ENCODE results near the gene RAC3.

Gene RAC3

GRCh38 chr17:82050761-82051641 lies 19.5 kb downstream of the RAC3 start:
- Histone ChIP-seq H3K9ac (ENCODE audit: insufficient read length, low read depth) (peak overlapping the region; percentile 96), H3K4me1 (ENCODE audit: insufficient read depth, insufficient read length) (peaks cover 28% of the 10 kb centered on the region), H3K36me3 (ENCODE audit: insufficient read depth, insufficient read length, low read length) (peaks cover 73% of the 10 kb centered on the region), H3K9me3 (ENCODE audit: insufficient read depth, low read length) (no peaks in the 10 kb centered on the region), H3K27me3 (ENCODE audit: insufficient read depth, insufficient read length) (peaks cover 3% of the 10 kb centered on the region), H3K4me3 (ENCODE audit: insufficient read length, low read depth) (peak overlapping the region; percentile 97)
- DNase-seq (ENCODE audit: low read depth, low spot score): no peak
- TF ChIP-seq SUZ12 (IDR thresholded peaks at IDR 0.05; ENCODE audit: extremely low read depth, insufficient read depth, insufficient read length): no peak
- TF ChIP-seq ZNF274 (IDR thresholded peaks at IDR 0.05; ENCODE audit: low read depth, low read length): no peak
- TF ChIP-seq YY1 (IDR thresholded peaks at IDR 0.05; ENCODE audit: insufficient read depth, insufficient read length): no peak

- no peak for DNase-seq (ENCODE audit: low read depth, low spot score)
Observed at GRCh38 chr17:82051776-82052637, 20.5 kb downstream of the RAC3 start, which contains the start of the genes GPS1 and RFNG. GPS1 (plus strand) TSS chr17:82051898; CDS start chr17:82051932, 34 bp downstream. RFNG (minus strand) TSS chr17:82051811; CDS start chr17:82051766, 45 bp downstream.

GRCh38 chr17:82052638-82053059 lies 21.2 kb downstream of the RAC3 start:
- no peaks in the 10 kb centered on the region for H3K9me3 ChIP-seq (ENCODE audit: insufficient read depth, low read length)
- peaks cover 76% of the 10 kb centered on the region for H3K36me3 ChIP-seq (ENCODE audit: insufficient read depth, insufficient read length, low read length)
- H3K9ac ChIP-seq (ENCODE audit: insufficient read length, low read depth): peak overlapping the region; percentile 96
- peak overlapping the region; percentile 97 for H3K4me3 ChIP-seq (ENCODE audit: insufficient read length, low read depth)
- TF ChIP-seq SUZ12 (IDR thresholded peaks at IDR 0.05; ENCODE audit: extremely low read depth, insufficient read depth, insufficient read length) (no peak), YY1 (IDR thresholded peaks at IDR 0.05; ENCODE audit: insufficient read depth, insufficient read length) (no peak), ZNF274 (IDR thresholded peaks at IDR 0.05; ENCODE audit: low read depth, low read length) (no peak)
- no peak for DNase-seq (ENCODE audit: low read depth, low spot score)
- peaks cover 26% of the 10 kb centered on the region for H3K4me1 ChIP-seq (ENCODE audit: insufficient read depth, insufficient read length)
- H3K27me3 ChIP-seq (ENCODE audit: insufficient read depth, insufficient read length): peaks cover 3% of the 10 kb centered on the region

More at GRCh38 chr17:82051776-82052637, 20.5 kb downstream of the RAC3 start, which contains the start of the genes GPS1 and RFNG:
- Histone ChIP-seq H3K9ac (ENCODE audit: insufficient read length, low read depth) (peak within 1 kb of the TSS; percentile 96), H3K36me3 (ENCODE audit: insufficient read depth, insufficient read length, low read length) (peaks cover 76% of the 10 kb centered on the region), H3K4me3 (ENCODE audit: insufficient read length, low read depth) (peak within 1 kb of the TSS; percentile 97), H3K9me3 (ENCODE audit: insufficient read depth, low read length) (no peaks in the 10 kb centered on the region), H3K27me3 (ENCODE audit: insufficient read depth, insufficient read length) (peaks cover 3% of the 10 kb centered on the region), H3K4me1 (ENCODE audit: insufficient read depth, insufficient read length) (peaks cover 26% of the 10 kb centered on the region)
- TF ChIP-seq SUZ12 (IDR thresholded peaks at IDR 0.05; ENCODE audit: extremely low read depth, insufficient read depth, insufficient read length) (no peak), YY1 (IDR thresholded peaks at IDR 0.05; ENCODE audit: insufficient read depth, insufficient read length) (no peak), ZNF274 (IDR thresholded peaks at IDR 0.05; ENCODE audit: low read depth, low read length) (no peak)

GRCh38 chr17:82053130-82053529 lies 21.7 kb downstream of the RAC3 start:
- no peak for DNase-seq (ENCODE audit: low read depth, low spot score)
- H3K9me3 ChIP-seq (ENCODE audit: insufficient read depth, low read length): no peaks in the 10 kb centered on the region
- peaks cover 3% of the 10 kb centered on the region for H3K27me3 ChIP-seq (ENCODE audit: insufficient read depth, insufficient read length)
- H3K36me3 ChIP-seq (ENCODE audit: insufficient read depth, insufficient read length, low read length): peaks cover 76% of the 10 kb centered on the region
- H3K9ac ChIP-seq (ENCODE audit: insufficient read length, low read depth): peak overlapping the region; percentile 96
- TF ChIP-seq ZNF274 (IDR thresholded peaks at IDR 0.05; ENCODE audit: low read depth, low read length): no peak
- no peak for TF ChIP-seq YY1 (IDR thresholded peaks at IDR 0.05; ENCODE audit: insufficient read depth, insufficient read length)
- TF ChIP-seq SUZ12 (IDR thresholded peaks at IDR 0.05; ENCODE audit: extremely low read depth, insufficient read depth, insufficient read length): no peak
- H3K4me3 ChIP-seq (ENCODE audit: insufficient read length, low read depth): peak overlapping the region; percentile 97
- peaks cover 26% of the 10 kb centered on the region for H3K4me1 ChIP-seq (ENCODE audit: insufficient read depth, insufficient read length)

- H3K27me3 ChIP-seq (ENCODE audit: insufficient read depth, insufficient read length): peaks cover 3% of the 10 kb centered on the region
- TF ChIP-seq SUZ12 (IDR thresholded peaks at IDR 0.05; ENCODE audit: extremely low read depth, insufficient read depth, insufficient read length) (no peak), ZNF274 (IDR thresholded peaks at IDR 0.05; ENCODE audit: low read depth, low read length) (no peak), YY1 (IDR thresholded peaks at IDR 0.05; ENCODE audit: insufficient read depth, insufficient read length) (no peak)
- H3K9ac ChIP-seq (ENCODE audit: insufficient read length, low read depth): peak overlapping the region; percentile 96
- H3K4me3 ChIP-seq (ENCODE audit: insufficient read length, low read depth): no peak overlapping the region
- no peaks in the 10 kb centered on the region for H3K9me3 ChIP-seq (ENCODE audit: insufficient read depth, low read length)
- H3K4me1 ChIP-seq (ENCODE audit: insufficient read depth, insufficient read length): peaks cover 29% of the 10 kb centered on the region
- DNase-seq (ENCODE audit: low read depth, low spot score): no peak
- H3K36me3 ChIP-seq (ENCODE audit: insufficient read depth, insufficient read length, low read length): peaks cover 76% of the 10 kb centered on the region
Observed at GRCh38 chr17:82053556-82054263, 22.2 kb downstream of the RAC3 start.

- DNase-seq (ENCODE audit: low read depth, low spot score): no peak
- H3K9me3 ChIP-seq (ENCODE audit: insufficient read depth, low read length): no peaks in the 10 kb centered on the region
- TF ChIP-seq YY1 (IDR thresholded peaks at IDR 0.05; ENCODE audit: insufficient read depth, insufficient read length) (no peak), ZNF274 (IDR thresholded peaks at IDR 0.05; ENCODE audit: low read depth, low read length) (no peak), SUZ12 (IDR thresholded peaks at IDR 0.05; ENCODE audit: extremely low read depth, insufficient read depth, insufficient read length) (no peak)
- no peak overlapping the region for H3K9ac ChIP-seq (ENCODE audit: insufficient read length, low read depth)
- H3K4me1 ChIP-seq (ENCODE audit: insufficient read depth, insufficient read length): peaks cover 29% of the 10 kb centered on the region
- H3K27me3 ChIP-seq (ENCODE audit: insufficient read depth, insufficient read length): peaks cover 3% of the 10 kb centered on the region
- peaks cover 76% of the 10 kb centered on the region for H3K36me3 ChIP-seq (ENCODE audit: insufficient read depth, insufficient read length, low read length)
- H3K4me3 ChIP-seq (ENCODE audit: insufficient read length, low read depth): no peak overlapping the region
Observed at GRCh38 chr17:82054351-82055022, 23.0 kb downstream of the RAC3 start.
